ENCODE results near the gene TRIM65.
"Not testable (repeated sequence)": the region's sequence is repeated elsewhere in the genome, so short reads cannot be mapped to it uniquely, and the experiment has no call there.

Gene TRIM65

GRCh38 chr17:75895370-75896155 lies 1.2 kb downstream of the TRIM65 start:
- peak; percentile 10 for DNase-seq (ENCODE audit: low read depth)

GRCh38 chr17:75894049-75894733 lies 2.6 kb downstream of the TRIM65 start:
- peak; percentile 33 for DNase-seq (ENCODE audit: low read depth)

GRCh38 chr17:75893305-75894048 lies 3.3 kb downstream of the TRIM65 start:
- no peak for DNase-seq (ENCODE audit: low read depth)

- DNase-seq (ENCODE audit: low read depth) = no peak
These were observed 4.1 kb downstream of the TRIM65 start for GRCh38 chr17:75892556-75893224.

- DNase-seq (ENCODE audit: low read depth) = no peak
These were observed 4.9 kb downstream of the TRIM65 start for GRCh38 chr17:75891605-75892555.

- DNase-seq (ENCODE audit: low read depth) = no peak
These were observed 5.6 kb downstream of the TRIM65 start for GRCh38 chr17:75891022-75891604.

- no peak for DNase-seq (ENCODE audit: low read depth)
These were observed 7.3 kb downstream of the TRIM65 start for GRCh38 chr17:75889454-75889853.

- no peak for DNase-seq (ENCODE audit: low read depth)
These were observed 8.3 kb downstream of the TRIM65 start for GRCh38 chr17:75888484-75888883.

- not testable (repeated sequence) for DNase-seq (ENCODE audit: low read depth)
These were observed 10.9 kb downstream of the TRIM65 start for GRCh38 chr17:75885860-75886259.

GRCh38 chr17:75885431-75885830 lies 11.3 kb downstream of the TRIM65 start:
- no peak for DNase-seq (ENCODE audit: low read depth)

- no peak for DNase-seq (ENCODE audit: low read depth)
These were observed 14.9 kb downstream of the TRIM65 start for GRCh38 chr17:75881678-75882454.

- no peak for DNase-seq (ENCODE audit: low read depth)
These were observed 16.5 kb downstream of the TRIM65 start for GRCh38 chr17:75880266-75880665.

GRCh38 chr17:75878174-75878998 lies 18.4 kb downstream of the TRIM65 start, which contains the start of gene TRIM47:
TSS of gene TRIM47 (minus strand) at chr17:75878581. CDS start at chr17:75878548, 33 bp downstream.
- peak; percentile 74 for DNase-seq (ENCODE audit: low read depth)

GRCh38 chr17:75877752-75878173 lies 19.0 kb downstream of the TRIM65 start:
- DNase-seq (ENCODE audit: low read depth) = peak; percentile 60

GRCh38 chr17:75876938-75877751 lies 19.6 kb downstream of the TRIM65 start:
- peak; percentile 97 for DNase-seq (ENCODE audit: low read depth)

- no peak for DNase-seq (ENCODE audit: low read depth)
These were observed 20.4 kb downstream of the TRIM65 start for GRCh38 chr17:75876190-75876937.

- DNase-seq (ENCODE audit: low read depth) = peak; percentile 67
These were observed 20.9 kb downstream of the TRIM65 start for GRCh38 chr17:75875940-75876189.
